Measurements from ENCODE around the gene SOX5. TPM values are rescaled to one million over a fixed set of nuclear protein-coding genes. Genes with fewer than 3 reads are reported as not detected.

Gene SOX5
- total RNA-seq, 1 experiment from 2014 or later: 3.1 TPM

DNA sequence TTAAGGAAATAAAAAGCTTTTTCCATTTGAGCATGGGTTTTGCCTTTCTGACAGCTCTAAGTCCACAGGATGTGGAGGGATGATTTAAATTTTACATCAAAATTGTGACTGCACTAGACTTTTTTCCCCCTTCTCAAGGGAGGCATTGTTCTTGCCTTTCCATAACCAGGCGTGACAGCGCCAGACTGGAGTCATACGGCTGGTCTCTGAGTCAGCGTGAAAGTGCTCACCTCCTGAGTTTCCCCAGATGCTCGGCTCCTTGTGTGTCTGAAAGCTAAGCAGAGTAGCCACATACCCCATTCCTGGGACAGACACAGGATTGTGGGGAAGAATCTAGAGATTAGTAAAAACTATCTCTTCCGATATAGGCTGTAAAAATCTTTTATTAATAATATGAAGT, 43.1 kb downstream of the SOX5 start:
- Histone ChIP-seq H3K9me3 (ENCODE audit: control insufficient read depth, low read depth, low read length) (no peaks in the 10 kb centered on the region), H3K23me2 (ENCODE audit: insufficient read length, low read depth, low read length, poor library complexity, severe bottlenecking) (no peaks in the 10 kb centered on the region), H3K4ac (ENCODE audit: low read depth, low read length) (no peak overlapping the region), H3K23ac (ENCODE audit: insufficient read length, low read depth, low read length) (no peak overlapping the region), H3K14ac (ENCODE audit: insufficient read depth, low read length) (no peak overlapping the region), H3K18ac (ENCODE audit: insufficient read length, low read depth, low read length) (no peak overlapping the region), H3K4me1 (ENCODE audit: insufficient read depth, low read length) (no peaks in the 10 kb centered on the region), H2BK5ac (ENCODE audit: insufficient read length, low read length) (no peak overlapping the region), H3K9ac (ENCODE audit: extremely low read depth, insufficient read length, low read length) (no peak overlapping the region), H3T11ph (ENCODE audit: low read length) (no peak overlapping the region), H2BK20ac (ENCODE audit: low read depth, low read length, poor library complexity, severe bottlenecking) (no peak overlapping the region), H3K27me3 (ENCODE audit: insufficient read depth, low read length) (no peaks in the 10 kb centered on the region), H3K79me1 (ENCODE audit: insufficient read depth, low read depth, low read length, poor library complexity, severe bottlenecking) (no peaks in the 10 kb centered on the region), H2BK12ac (ENCODE audit: insufficient read length, low read depth, low read length) (no peak overlapping the region), H2AK5ac (ENCODE audit: insufficient read length, low read length) (no peak overlapping the region), H3K79me2 (ENCODE audit: insufficient read depth, low read length) (no peaks in the 10 kb centered on the region), H2BK120ac (ENCODE audit: low read depth, low read length, poor library complexity, severe bottlenecking) (no peak overlapping the region), H2BK15ac (ENCODE audit: low read depth, low read length) (no peak overlapping the region), H3K56ac (ENCODE audit: insufficient read length, low read depth, low read length) (no peak overlapping the region), H2AFZ (ENCODE audit: low read length) (no peak overlapping the region), H4K20me1 (ENCODE audit: control insufficient read depth, insufficient read depth, insufficient read length) (no peaks in the 10 kb centered on the region), H4K91ac (ENCODE audit: insufficient read length, low read depth, low read length) (no peak overlapping the region), H4K8ac (replicated peaks; ENCODE audit: insufficient read length, low read depth, low read length) (no peak overlapping the region), H4K5ac (ENCODE audit: insufficient read length, low read depth, low read length) (no peak overlapping the region), H3K4me2 (ENCODE audit: insufficient read depth, insufficient read length, low read length) (no peak overlapping the region), H3K27ac (ENCODE audit: insufficient read length, low read depth, low read length) (no peak overlapping the region)
- DNase-seq: peak; percentile 41
- H3K9me3 Mint-ChIP-seq: peaks cover 3% of the 10 kb centered on the region in 2 experiments; a peak in 3 of 5 replicates
- TF ChIP-seq, protein P1, sequence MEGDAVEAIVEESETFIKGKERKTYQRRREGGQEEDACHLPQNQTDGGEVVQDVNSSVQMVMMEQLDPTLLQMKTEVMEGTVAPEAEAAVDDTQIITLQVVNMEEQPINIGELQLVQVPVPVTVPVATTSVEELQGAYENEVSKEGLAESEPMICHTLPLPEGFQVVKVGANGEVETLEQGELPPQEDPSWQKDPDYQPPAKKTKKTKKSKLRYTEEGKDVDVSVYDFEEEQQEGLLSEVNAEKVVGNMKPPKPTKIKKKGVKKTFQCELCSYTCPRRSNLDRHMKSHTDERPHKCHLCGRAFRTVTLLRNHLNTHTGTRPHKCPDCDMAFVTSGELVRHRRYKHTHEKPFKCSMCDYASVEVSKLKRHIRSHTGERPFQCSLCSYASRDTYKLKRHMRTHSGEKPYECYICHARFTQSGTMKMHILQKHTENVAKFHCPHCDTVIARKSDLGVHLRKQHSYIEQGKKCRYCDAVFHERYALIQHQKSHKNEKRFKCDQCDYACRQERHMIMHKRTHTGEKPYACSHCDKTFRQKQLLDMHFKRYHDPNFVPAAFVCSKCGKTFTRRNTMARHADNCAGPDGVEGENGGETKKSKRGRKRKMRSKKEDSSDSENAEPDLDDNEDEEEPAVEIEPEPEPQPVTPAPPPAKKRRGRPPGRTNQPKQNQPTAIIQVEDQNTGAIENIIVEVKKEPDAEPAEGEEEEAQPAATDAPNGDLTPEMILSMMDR (conservative IDR thresholded peaks at IDR 0.05): no peak
- no peak overlapping the region for H3K4me3 Mint-ChIP-seq
- H3K36me3 Mint-ChIP-seq (ENCODE audit: insufficient read depth in 1 of 3, low read depth in 3 of 3): peaks cover 2 to 4% (median 3%) of the 10 kb centered on the region in 3 experiments; a peak in 3 of 7 replicates
- no peaks in the 10 kb centered on the region for H3K27me3 Mint-ChIP-seq (ENCODE audit: low read depth)
- no CpG with 5 or more reads among the region's 6 CpGs for WGBS (ENCODE audit: extremely low coverage, insufficient read length, low lambda C conversion rate)
- H3K27ac Mint-ChIP-seq: peak overlapping the region in 2 of 3 experiments; percentile 22 to 67; a peak in 1 of 7 replicates
- peaks cover 2 to 20% of the 10 kb centered on the region in 2 experiments; a peak in 3 of 4 replicates for H3K4me1 Mint-ChIP-seq

Measured in H9 (cell line).